T-helper 2 cell treated with Interferon-gamma antibody and Interleukin-4, amounts not matched to agents 100 ng/mL and 5 ng/mL, for 36 hours (primary cell): ENCODE data around the gene TWIST1. TPM values are rescaled to one million over a fixed set of nuclear protein-coding genes. Genes with fewer than 3 reads are reported as not detected.

Experiments
- intact Hi-C: fragments of 100-400 bp; cut with micrococcal nuclease; formaldehyde crosslinking; loops from one replicate; pipeline ENCODE4 v1.15.1; 2023
- total RNA-seq: library from RNA; stranded (reverse); gene quantifications from 2 replicates; pipeline ENCODE4 v1.2.3, GENCODE V29; 2022

Gene TWIST1
- total RNA-seq, 1 donor from 2014 or later, result 0.18 TPM

- intact Hi-C loops, result no loop called here
Observed at GRCh38 chr7:19097165-19098055, 20.0 kb downstream of the TWIST1 start.

GRCh38 chr7:19095353-19095860, 22.0 kb downstream of the TWIST1 start:
- intact Hi-C loops, result no loop called here

- intact Hi-C loops, result no loop called here
Observed at GRCh38 chr7:19094598-19095352, 22.7 kb downstream of the TWIST1 start.

GRCh38 chr7:19094138-19094537, 23.3 kb downstream of the TWIST1 start:
- intact Hi-C loops, result no loop called here

GRCh38 chr7:19091550-19092200, 25.8 kb downstream of the TWIST1 start:
- intact Hi-C loops, result no loop called here

- intact Hi-C loops, result no loop called here
Observed at GRCh38 chr7:19090526-19090925, 26.9 kb downstream of the TWIST1 start.

GRCh38 chr7:19089797-19090196, 27.6 kb downstream of the TWIST1 start:
- intact Hi-C loops, result no loop called here

- intact Hi-C loops, result no loop called here
Observed at GRCh38 chr7:19089378-19089777, 28.1 kb downstream of the TWIST1 start.

GRCh38 chr7:19080093-19080492, 37.3 kb downstream of the TWIST1 start:
- intact Hi-C loops, result no loop called here

- intact Hi-C loops, result no loop called here
Observed at GRCh38 chr7:19079066-19079465, 38.4 kb downstream of the TWIST1 start.

- intact Hi-C loops, result no loop called here
Observed at GRCh38 chr7:19069842-19070241, 47.6 kb downstream of the TWIST1 start.

GRCh38 chr7:19066170-19066569, 51.3 kb downstream of the TWIST1 start:
- intact Hi-C loops, result no loop called here

Other genes with a start within 250 kb of the TWIST1 start
- not detected in 2 replicates for gene FERD3L, start 27.8 kb upstream of the TWIST1 start, total RNA-seq